Sciatic nerve (tissue), 2 donors: ENCODE results near the gene POLR2C. TPM values are rescaled to one million over a fixed set of nuclear protein-coding genes. Genes with fewer than 3 reads are reported as not detected.

Experiments used
- ATAC-seq: fragments of 200-7000 bp; cut with Tn5 transposase; one replicate; pipeline ENCODE4 v1.9.1; 2020; ENCODE audit warnings: mild to moderate bottlenecking, moderate library complexity
- DNase-seq: peaks from one replicate; pipeline ENCODE4 v3.0.0-alpha.2; 2020; ENCODE audit warnings: low spot score
- intact Hi-C: fragments of 100-400 bp; cut with DNase I; formaldehyde crosslinking; loops from one replicate; pipeline ENCODE4 v1.14.2; 2022
- total RNA-seq: library from RNA; stranded (reverse); fragmentation: NEBNext Ultra II Directional; extraction: Animal tissue kit (Norgen Biotek cat#: 25700); gene quantifications from one replicate; pipeline ENCODE4 v1.2.1, GENCODE V29; 2021
- donor health status: DM: no; HTN: no; CAD: no.
- donor health status: DM: no; HTN: no; CAD: no.

Gene POLR2C
- total RNA-seq, 1 donor from 2014 or later: 42.6 TPM

GRCh38 chr16:57476546-57477410 lies 14.3 kb downstream of the POLR2C start:
- no peak for ATAC-seq
- intact Hi-C loops: no loop called here
- DNase-seq: peak; percentile 33

GRCh38 chr16:57477531-57478202 lies 15.2 kb downstream of the POLR2C start:
- ATAC-seq: no peak
- intact Hi-C loops: no loop called here
- no peak for DNase-seq

GRCh38 chr16:57478396-57479204 lies 16.1 kb downstream of the POLR2C start:
- DNase-seq (peak; percentile 13), ATAC-seq (no peak)
- intact Hi-C loops: no loop called here

- ATAC-seq (peak; percentile 80), DNase-seq (peak; percentile 72)
- intact Hi-C loops: no loop called here
These were observed 16.9 kb downstream of the POLR2C start for GRCh38 chr16:57479205-57479975.

GRCh38 chr16:57479976-57480753 lies 17.7 kb downstream of the POLR2C start:
- DNase-seq (peak; percentile 68), ATAC-seq (peak; percentile 77)
- intact Hi-C loops: no loop called here

- intact Hi-C loops: no loop called here
- ATAC-seq: no peak
These were observed 18.3 kb downstream of the POLR2C start for GRCh38 chr16:57480754-57481230.

GRCh38 chr16:57481421-57481820 lies 18.9 kb downstream of the POLR2C start:
- intact Hi-C loops: no loop called here
- ATAC-seq (no peak), DNase-seq (peak; percentile 51)

More at GRCh38 chr16:57480754-57481230, 18.3 kb downstream of the POLR2C start:
- peak; percentile 54 for DNase-seq

GRCh38 chr16:57482845-57483545 lies 20.5 kb downstream of the POLR2C start:
- intact Hi-C loops: no loop called here
- peak; percentile 42 for DNase-seq
- ATAC-seq: no peak

- intact Hi-C loops: no loop called here
- ATAC-seq (no peak), DNase-seq (peak; percentile 59)
These were observed 21.4 kb downstream of the POLR2C start for GRCh38 chr16:57483725-57484514.

- no peak for DNase-seq
- no peak for ATAC-seq
- intact Hi-C loops: no loop called here
These were observed 22.1 kb downstream of the POLR2C start for GRCh38 chr16:57484515-57485005.

- intact Hi-C loops: no loop called here
- DNase-seq (peak; percentile 56), ATAC-seq (no peak)
These were observed 22.8 kb downstream of the POLR2C start for GRCh38 chr16:57485091-57485915.

GRCh38 chr16:57485916-57486857 lies 23.7 kb downstream of the POLR2C start, which contains the start of gene DOK4:
TSS of gene DOK4 (minus strand) at chr16:57486493. CDS start at chr16:57479507, 6,986 bp downstream.
- intact Hi-C loops: no loop called here
- DNase-seq (peak; percentile 91), ATAC-seq (peak; percentile 92)

- DNase-seq (peak; percentile 51), ATAC-seq (no peak)
- intact Hi-C loops: no loop called here
These were observed 24.7 kb downstream of the POLR2C start for GRCh38 chr16:57486858-57487834.
